NCI-H748 treated with DMSO at 0.1 percent for 48 hours (cell line): ENCODE measurements around the gene LYSMD4.
A peak's percentile ranks its signal among the peaks of the same experiment; 100 is the strongest.

ENCODE experiments used
- DNase-seq: peaks from one replicate; lab custom pipeline; 2025; lab: John Stamatoyannopoulos, UW

The LYSMD4 gene

GRCh38 chr15:99706557-99707303 lies 26.5 kb downstream of the LYSMD4 start:
- DNase-seq, result no peak

GRCh38 chr15:99704444-99704838 lies 28.8 kb downstream of the LYSMD4 start:
- peak; percentile 54 for DNase-seq

GRCh38 chr15:99703603-99704443 lies 29.4 kb downstream of the LYSMD4 start:
- DNase-seq, result no peak

- no peak for DNase-seq
These were observed 30.2 kb downstream of the LYSMD4 start for GRCh38 chr15:99702895-99703602.

GRCh38 chr15:99696096-99696495 lies 37.1 kb downstream of the LYSMD4 start:
- DNase-seq, result no peak

- DNase-seq, result no peak
These were observed 40.4 kb downstream of the LYSMD4 start for GRCh38 chr15:99692825-99693224.

- no peak for DNase-seq
These were observed 46.9 kb downstream of the LYSMD4 start for GRCh38 chr15:99686290-99686689.

- DNase-seq, result no peak
These were observed 50.1 kb downstream of the LYSMD4 start for GRCh38 chr15:99683000-99683670.

- no peak for DNase-seq
These were observed 50.8 kb downstream of the LYSMD4 start for GRCh38 chr15:99682455-99682854.

- no peak for DNase-seq
These were observed 51.2 kb downstream of the LYSMD4 start for GRCh38 chr15:99681990-99682389.

GRCh38 chr15:99680276-99680675 lies 53.0 kb downstream of the LYSMD4 start:
- DNase-seq, result no peak

GRCh38 chr15:99677540-99678134 lies 55.6 kb downstream of the LYSMD4 start:
- DNase-seq, result no peak
